GM12878 (cell line): ENCODE results near the gene PPP5C.

Experiments used
- CHD2 ChIP-seq: IDR thresholded peaks from 2 replicates; pipeline ENCODE4 v1.6.1; 2011; ENCODE audit warnings: low read depth, low read length, improper control_type of control experiment, borderline replicate concordance
- ETV6 ChIP-seq, 2 experiments: fragments of 450-650 bp in 1 of 2; IDR thresholded peaks in 1 of 2; conservative IDR thresholded peaks in 1 of 2; 2 replicates each; pipeline ENCODE4 v1.6.1; 2014; ENCODE audit warnings: antibody characterized with exemption in 1 of 2, borderline replicate concordance in 1 of 2, low read depth in 1 of 2, mild to moderate bottlenecking in 1 of 2, moderate library complexity in 1 of 2
- JUND ChIP-seq: IDR thresholded peaks from 2 replicates; pipeline ENCODE4 v1.6.1; 2012; ENCODE audit warnings: low read depth, mild to moderate bottlenecking, low read length, improper control_type of control experiment, moderate library complexity
- MXI1 ChIP-seq: fragments of 150-350 bp; IDR thresholded peaks from 2 replicates; pipeline ENCODE4 v1.6.1; 2011; ENCODE audit warnings: low read depth, mild to moderate bottlenecking, inconsistent platforms, low read length, improper control_type of control experiment
- MYB ChIP-seq: fragments of 150-350 bp; IDR thresholded peaks from 2 replicates; pipeline ENCODE4 v1.6.1; 2014; ENCODE audit warnings: mild to moderate bottlenecking, low read depth, low read length, borderline replicate concordance
- NRF1 ChIP-seq: conservative IDR thresholded peaks from 2 replicates; pipeline ENCODE4 v1.6.1; 2011; ENCODE audit warnings: mild to moderate bottlenecking, low read depth, low read length, improper control_type of control experiment
- POLR2AphosphoS2 ChIP-seq: IDR thresholded peaks from 2 replicates; pipeline ENCODE4 v1.6.1; 2011; ENCODE audit warnings: low read depth, mild to moderate bottlenecking, low read length, improper control_type of control experiment, moderate library complexity
- SUZ12 ChIP-seq: fragments of 200-600 bp; sonication (generic); IDR thresholded peaks from one replicate; pipeline ENCODE4 v1.6.1; 2018; ENCODE audit warnings: antibody characterized with exemption, mild to moderate bottlenecking; ENCODE audit not compliant: unreplicated experiment
- TAF1 ChIP-seq: IDR thresholded peaks from 2 replicates; pipeline ENCODE4 v1.6.1; 2011; ENCODE audit warnings: mild to moderate bottlenecking, low read depth, low read length, borderline replicate concordance
- TF ChIP-seq, protein P1 (sequence below), 3 experiments: IDR thresholded peaks in 2 of 3; conservative IDR thresholded peaks in 1 of 3; 2 replicates each; pipeline ENCODE4 v1.5.1; 2011; ENCODE audit warnings: low read depth in 3 of 3, low read length in 3 of 3, mild to moderate bottlenecking in 3 of 3, control low read depth in 2 of 3, moderate library complexity in 2 of 3, inconsistent platforms in 1 of 3, mixed read lengths in 1 of 3; ENCODE audit not compliant: control insufficient read depth in 2 of 3, insufficient read depth in 1 of 3; ENCODE audit errors: extremely low read depth in 1 of 3

- TF ChIP-seq, protein P1, sequence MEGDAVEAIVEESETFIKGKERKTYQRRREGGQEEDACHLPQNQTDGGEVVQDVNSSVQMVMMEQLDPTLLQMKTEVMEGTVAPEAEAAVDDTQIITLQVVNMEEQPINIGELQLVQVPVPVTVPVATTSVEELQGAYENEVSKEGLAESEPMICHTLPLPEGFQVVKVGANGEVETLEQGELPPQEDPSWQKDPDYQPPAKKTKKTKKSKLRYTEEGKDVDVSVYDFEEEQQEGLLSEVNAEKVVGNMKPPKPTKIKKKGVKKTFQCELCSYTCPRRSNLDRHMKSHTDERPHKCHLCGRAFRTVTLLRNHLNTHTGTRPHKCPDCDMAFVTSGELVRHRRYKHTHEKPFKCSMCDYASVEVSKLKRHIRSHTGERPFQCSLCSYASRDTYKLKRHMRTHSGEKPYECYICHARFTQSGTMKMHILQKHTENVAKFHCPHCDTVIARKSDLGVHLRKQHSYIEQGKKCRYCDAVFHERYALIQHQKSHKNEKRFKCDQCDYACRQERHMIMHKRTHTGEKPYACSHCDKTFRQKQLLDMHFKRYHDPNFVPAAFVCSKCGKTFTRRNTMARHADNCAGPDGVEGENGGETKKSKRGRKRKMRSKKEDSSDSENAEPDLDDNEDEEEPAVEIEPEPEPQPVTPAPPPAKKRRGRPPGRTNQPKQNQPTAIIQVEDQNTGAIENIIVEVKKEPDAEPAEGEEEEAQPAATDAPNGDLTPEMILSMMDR (IDR thresholded peaks at IDR 0.05 in 2 of 3, conservative IDR thresholded peaks at IDR 0.05 in 1 of 3; ENCODE audit: control insufficient read depth in 2 of 3, extremely low read depth in 1 of 3, insufficient read depth in 1 of 3, low read depth in 3 of 3, low read length in 3 of 3): no peak
- no peak for TF ChIP-seq CHD2
- no peak for TF ChIP-seq TAF1
- no peak for TF ChIP-seq SUZ12
- TF ChIP-seq MYB: no peak
- TF ChIP-seq MXI1: no peak
- no peak for TF ChIP-seq JUND
- no peak for TF ChIP-seq ETV6 (conservative IDR thresholded peaks at IDR 0.05 in 1 of 2, IDR thresholded peaks at IDR 0.05 in 1 of 2; ENCODE audit: borderline replicate concordance in 1 of 2, low read depth in 1 of 2)
- no peak for TF ChIP-seq POLR2AphosphoS2
- TF ChIP-seq NRF1: no peak
Observed at GRCh38 chr19:46381756-46382345, 35.0 kb downstream of the PPP5C start.
